HG03575 (cell line): ENCODE data around the gene TREX2.

ENCODE experiments used
- ATAC-seq: cut with Tn5 transposase; IDR thresholded peaks from one replicate; pipeline ENCODE4 v1.9.1; 2021; ENCODE audit not compliant: unreplicated experiment, insufficient number of reproducible peaks, low FRiP score; ENCODE audit errors: extremely low read depth

Gene TREX2

GRCh38 chrX:153445856-153446635, at the start of gene TREX2:
Gene TREX2 (minus strand): TSS chrX:153446056. CDS start chrX:153445430, 626 bp downstream.
- ATAC-seq, result no peak

GRCh38 chrX:153495362-153495751, 49.5 kb upstream of the TREX2 start:
- ATAC-seq, result no peak

- ATAC-seq, result no peak
Measured at GRCh38 chrX:153494541-153495361, 48.9 kb upstream of the TREX2 start, which contains the start of gene BGN. Gene BGN (plus strand): TSS chrX:153494980. CDS start chrX:153504632, 9,652 bp downstream.

GRCh38 chrX:153494061-153494460, 48.2 kb upstream of the TREX2 start:
- no peak for ATAC-seq

GRCh38 chrX:153493085-153493484, 47.2 kb upstream of the TREX2 start:
- ATAC-seq, result no peak

GRCh38 chrX:153492543-153492942, 46.7 kb upstream of the TREX2 start:
- ATAC-seq, result no peak

- ATAC-seq, result no peak
Measured at GRCh38 chrX:153491918-153492317, 46.1 kb upstream of the TREX2 start.

- ATAC-seq, result no peak
Measured at GRCh38 chrX:153491351-153491914, 45.6 kb upstream of the TREX2 start.

- ATAC-seq, result no peak
Measured at GRCh38 chrX:153490217-153490930, 44.5 kb upstream of the TREX2 start.

- ATAC-seq, result no peak
Measured at GRCh38 chrX:153488231-153488914, 42.5 kb upstream of the TREX2 start.

GRCh38 chrX:153487590-153488071, 41.8 kb upstream of the TREX2 start:
- no peak for ATAC-seq

GRCh38 chrX:153486171-153486570, 40.3 kb upstream of the TREX2 start:
- ATAC-seq, result no peak

GRCh38 chrX:153485396-153486080, 39.7 kb upstream of the TREX2 start:
- no peak for ATAC-seq

- no peak for ATAC-seq
Measured at GRCh38 chrX:153482376-153483015, 36.6 kb upstream of the TREX2 start.

GRCh38 chrX:153481043-153481442, 35.2 kb upstream of the TREX2 start:
- no peak for ATAC-seq

- no peak for ATAC-seq
Measured at GRCh38 chrX:153478746-153479145, 32.9 kb upstream of the TREX2 start.

GRCh38 chrX:153477901-153478300, 32.0 kb upstream of the TREX2 start:
- no peak for ATAC-seq
